Stimulated activated CD4-positive, alpha-beta T cell treated with anti-CD3 and anti-CD28 coated beads, Interleukin-2, amount 100 ng/mL, for 4 hours (primary cell): ENCODE results near the gene ABCC9.

Experiments
- DNase-seq: peaks from one replicate; pipeline ENCODE4 v3.0.0-alpha.2; 2020; ENCODE audit warnings: low read depth

ABCC9 gene

DNA sequence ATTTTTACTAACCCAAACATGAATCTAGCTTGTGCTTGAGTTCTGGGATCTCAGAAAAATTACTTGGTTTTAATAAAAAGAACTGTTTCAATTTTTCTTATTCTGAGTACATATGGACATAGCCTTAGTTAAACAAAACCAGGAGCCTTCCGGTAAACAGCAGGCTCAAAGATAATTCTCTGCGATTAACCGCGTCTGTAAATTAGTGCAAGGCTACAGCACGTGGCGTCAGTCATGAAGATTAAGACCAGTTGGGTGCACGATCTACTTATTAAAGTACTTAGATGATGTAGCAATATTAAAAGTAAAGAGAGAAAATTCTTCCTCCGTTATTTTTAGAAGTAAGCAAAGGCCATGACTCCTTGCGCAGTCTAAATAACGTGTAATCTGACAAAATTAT is 167.4 kb downstream of the ABCC9 start:
- no peak for DNase-seq

DNA sequence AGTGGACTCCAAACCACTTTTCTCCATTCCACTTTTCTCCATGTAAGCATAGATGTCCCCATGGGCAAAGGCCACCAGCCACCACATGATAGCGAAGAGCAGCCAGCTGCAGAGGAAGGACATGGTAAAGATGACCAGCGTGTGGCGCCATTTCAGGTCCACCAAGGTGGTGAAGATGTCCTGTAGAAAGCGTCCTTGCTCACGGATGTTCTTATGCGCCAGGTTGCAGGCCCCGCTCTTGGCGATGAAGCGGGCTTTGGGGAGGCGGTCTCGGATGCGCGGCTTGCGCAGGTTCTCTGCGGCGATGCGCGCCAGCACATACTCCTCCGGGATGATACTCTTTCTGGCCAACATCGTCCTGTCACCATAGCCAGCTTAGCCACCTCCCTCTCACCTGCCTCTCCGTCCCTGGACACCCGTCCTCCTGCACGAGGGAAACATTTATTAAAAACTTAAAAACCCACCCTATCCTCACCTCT is 167.9 kb downstream of the ABCC9 start:
- no peak for DNase-seq

DNA sequence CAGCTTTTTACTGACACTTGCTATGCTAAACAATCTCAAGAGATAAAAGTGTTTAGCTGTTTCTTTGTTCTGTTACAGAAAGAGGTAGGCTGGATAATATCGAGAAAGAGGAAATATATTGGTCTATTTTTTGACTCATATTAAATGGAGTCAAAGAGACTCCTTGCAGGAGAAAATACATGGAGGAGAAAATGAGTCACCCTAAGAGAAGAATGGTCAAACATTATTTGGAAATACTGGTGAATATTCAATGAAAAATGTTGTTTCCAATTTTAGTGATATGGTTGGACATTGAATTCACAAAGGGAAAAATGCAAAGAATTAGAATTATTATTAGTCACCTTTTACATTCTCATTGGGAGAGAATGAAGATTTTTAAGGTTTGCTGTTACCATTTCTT is 169.9 kb downstream of the ABCC9 start:
- no peak for DNase-seq

GRCh38 chr12:21769307-21769706 is 171.9 kb downstream of the ABCC9 start:
- DNase-seq: no peak

DNA sequence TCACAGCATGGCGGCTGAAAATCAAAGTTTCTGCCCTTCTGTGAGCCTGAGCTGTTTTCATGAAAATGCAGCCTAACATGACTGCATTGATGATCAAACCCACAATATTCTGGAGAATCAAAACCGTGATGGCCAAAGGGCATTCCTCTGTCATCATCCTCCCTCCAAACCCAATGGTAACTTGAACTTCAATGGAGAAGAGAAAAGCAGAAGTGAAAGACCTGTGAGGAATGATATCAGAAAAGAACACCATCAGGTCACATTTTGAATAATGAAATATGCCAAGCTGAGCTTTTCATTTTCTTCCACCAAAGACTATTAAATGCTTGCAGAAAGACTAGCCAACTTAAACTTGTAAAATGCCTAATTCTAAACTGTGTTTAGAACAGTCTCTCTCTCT is 174.8 kb downstream of the ABCC9 start:
- DNase-seq: no peak

- DNase-seq: no peak
Observed at GRCh38 chr12:21764950-21765349, 176.3 kb downstream of the ABCC9 start.

DNA sequence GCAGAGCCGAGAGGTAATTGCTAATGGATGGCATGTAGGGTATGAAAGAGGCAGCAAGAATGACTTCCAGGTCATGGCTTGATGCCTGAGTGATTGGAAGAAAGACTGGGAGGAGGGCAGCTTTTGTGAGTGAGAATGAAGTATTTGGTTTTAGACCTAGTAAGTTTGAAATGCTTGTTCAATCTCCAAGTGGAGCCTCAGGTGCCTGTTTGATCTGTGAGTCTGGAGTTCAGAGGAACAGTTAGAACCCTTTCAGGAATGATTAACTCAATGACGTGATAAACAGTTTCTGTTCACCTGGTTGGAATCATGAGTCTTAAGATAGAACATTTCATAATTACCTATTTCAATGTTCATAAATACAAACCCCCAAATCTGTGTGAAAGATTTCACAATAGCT is 177.2 kb downstream of the ABCC9 start:
- no peak for DNase-seq

- DNase-seq: no peak
Observed at GRCh38 chr12:21763531-21763930, 177.7 kb downstream of the ABCC9 start.

GRCh38 chr12:21759737-21760136 is 181.5 kb downstream of the ABCC9 start:
- DNase-seq: no peak

DNA sequence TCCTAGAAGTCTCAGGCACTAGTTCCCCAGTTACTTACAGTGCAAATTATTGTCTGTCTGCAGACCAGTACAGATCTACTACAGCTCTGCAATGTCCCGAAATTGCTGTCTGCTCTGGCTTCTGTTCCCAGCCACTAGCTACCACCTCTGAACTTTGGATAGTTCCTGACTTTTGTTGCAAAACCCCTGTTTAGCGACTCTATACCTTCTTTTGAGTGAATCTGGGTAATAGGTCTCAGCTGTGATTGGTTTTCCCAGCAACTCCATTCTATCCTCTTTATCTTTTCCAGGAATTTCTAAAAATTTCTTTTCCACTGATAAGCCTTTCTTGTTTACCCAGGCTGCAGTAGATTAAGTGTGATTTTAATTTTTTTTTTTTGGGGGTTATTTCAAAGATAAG is 183.5 kb downstream of the ABCC9 start:
- no peak for DNase-seq

DNA sequence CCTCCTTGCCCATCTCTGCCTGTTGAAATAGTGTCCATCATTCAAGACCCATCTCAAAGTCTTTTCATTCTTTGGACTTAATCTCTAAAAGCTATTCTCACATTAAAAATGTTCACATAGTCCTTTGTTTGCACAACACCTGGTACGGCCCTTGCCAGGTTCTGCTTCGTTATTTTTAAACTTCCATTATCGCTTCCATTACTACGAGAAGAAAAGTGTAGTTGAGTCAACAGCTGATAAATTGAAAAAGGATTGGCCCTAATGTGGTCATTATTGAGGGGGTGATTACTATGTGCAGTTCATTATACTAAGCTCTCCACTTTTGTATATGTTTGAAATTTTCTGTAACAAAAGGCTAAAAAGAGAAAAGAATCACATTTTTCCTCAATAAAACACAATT is 184.5 kb downstream of the ABCC9 start:
- DNase-seq: no peak

GRCh38 chr12:21751517-21751916 is 189.7 kb downstream of the ABCC9 start:
- DNase-seq: no peak
